NCI-H2227 (cell line): ENCODE results near the gene NUP50.
A peak's percentile ranks its signal among the peaks of the same experiment; 100 is the strongest.

Experiments
- DNase-seq: peaks from one replicate; lab custom pipeline; 2025; ENCODE audit not compliant: unreplicated experiment; lab: John Stamatoyannopoulos, UW

NUP50 gene

DNA sequence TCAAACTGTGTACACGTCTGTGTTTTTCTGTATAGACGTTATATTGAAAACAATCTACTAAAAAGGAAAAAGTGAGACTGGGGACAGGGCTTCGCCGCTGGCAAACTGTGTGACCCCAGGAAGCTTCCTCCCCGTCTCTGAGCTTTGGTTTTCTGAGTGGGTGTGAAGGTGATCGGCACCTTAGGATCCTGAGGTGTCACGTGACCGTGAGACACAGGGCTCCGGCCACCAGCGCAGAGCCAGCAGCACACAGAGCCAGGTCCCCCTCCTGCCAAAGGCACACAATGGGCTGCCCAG is 44.9 kb downstream of the NUP50 start:
- no peak for DNase-seq

DNA sequence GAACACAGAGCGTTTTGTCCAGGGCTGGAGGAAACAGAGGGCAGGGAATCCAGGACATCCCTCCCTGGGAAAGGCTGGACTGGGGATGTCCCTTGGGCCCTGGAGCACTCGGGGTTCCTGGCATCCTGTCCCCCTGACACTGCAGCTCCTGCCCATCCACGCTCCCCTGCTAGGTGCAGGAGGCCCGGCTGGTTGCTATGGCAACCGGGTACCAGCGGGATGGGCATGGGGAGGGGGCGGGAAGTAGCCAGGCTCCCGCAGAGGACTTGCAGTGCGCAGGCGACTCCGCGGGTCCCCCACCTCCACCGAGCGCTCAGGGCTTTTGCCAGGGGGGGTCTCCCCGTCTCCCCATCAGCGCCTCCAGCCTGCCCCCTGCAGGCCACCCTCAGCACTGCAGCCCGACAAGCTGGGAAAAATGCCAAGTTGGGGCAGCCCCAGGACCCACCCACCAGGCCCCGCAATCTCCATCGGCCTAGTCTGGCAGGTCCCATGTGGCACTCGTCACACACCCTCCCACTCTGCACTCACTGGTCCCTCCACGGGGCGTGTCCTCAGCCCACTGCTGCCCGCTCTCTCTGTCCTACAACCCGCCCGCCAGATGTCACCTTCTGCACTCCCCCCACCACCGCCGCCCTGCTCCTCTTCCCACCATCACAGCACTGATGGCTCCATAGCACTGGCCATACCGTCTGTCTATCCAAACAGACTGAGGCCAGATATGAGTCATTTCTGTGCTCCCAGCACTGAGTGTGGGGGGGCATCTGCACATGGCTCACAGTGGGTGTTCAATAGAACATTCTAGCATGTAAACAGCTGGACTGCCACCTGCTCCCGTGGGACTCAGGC is 45.5 kb downstream of the NUP50 start:
- peak; percentile 76 for DNase-seq

DNA sequence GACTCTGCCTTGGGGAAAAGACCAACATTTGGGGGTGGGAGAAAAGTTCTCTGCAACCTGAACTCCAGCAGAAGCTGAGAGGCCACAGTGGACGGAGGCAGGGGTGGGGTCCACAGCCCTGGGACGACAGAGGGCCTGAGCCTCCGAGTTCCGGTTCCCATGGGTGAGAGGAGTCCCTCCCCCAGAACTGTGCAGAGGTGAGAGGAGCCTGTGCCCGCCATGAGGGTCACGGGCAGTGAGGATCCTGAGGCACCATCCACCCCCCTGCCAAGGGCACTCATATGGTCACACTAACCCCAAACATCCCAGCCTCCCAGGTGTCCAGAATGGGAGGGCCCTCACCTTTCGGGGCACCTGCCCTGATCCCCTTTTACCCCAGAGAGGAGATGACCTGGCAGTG is 46.4 kb downstream of the NUP50 start:
- DNase-seq: no peak

- DNase-seq: no peak
Observed at GRCh38 chr22:45210577-45210976, 46.9 kb downstream of the NUP50 start.

- no peak for DNase-seq
Observed at GRCh38 chr22:45210991-45211390, 47.3 kb downstream of the NUP50 start.

- DNase-seq: no peak
Observed at GRCh38 chr22:45211435-45211834, 47.7 kb downstream of the NUP50 start.

GRCh38 chr22:45211848-45212247 is 48.1 kb downstream of the NUP50 start:
- no peak for DNase-seq

GRCh38 chr22:45212306-45212709 is 48.6 kb downstream of the NUP50 start:
- peak; percentile 41 for DNase-seq

GRCh38 chr22:45212992-45213751 is 49.4 kb downstream of the NUP50 start:
- DNase-seq: no peak

DNA sequence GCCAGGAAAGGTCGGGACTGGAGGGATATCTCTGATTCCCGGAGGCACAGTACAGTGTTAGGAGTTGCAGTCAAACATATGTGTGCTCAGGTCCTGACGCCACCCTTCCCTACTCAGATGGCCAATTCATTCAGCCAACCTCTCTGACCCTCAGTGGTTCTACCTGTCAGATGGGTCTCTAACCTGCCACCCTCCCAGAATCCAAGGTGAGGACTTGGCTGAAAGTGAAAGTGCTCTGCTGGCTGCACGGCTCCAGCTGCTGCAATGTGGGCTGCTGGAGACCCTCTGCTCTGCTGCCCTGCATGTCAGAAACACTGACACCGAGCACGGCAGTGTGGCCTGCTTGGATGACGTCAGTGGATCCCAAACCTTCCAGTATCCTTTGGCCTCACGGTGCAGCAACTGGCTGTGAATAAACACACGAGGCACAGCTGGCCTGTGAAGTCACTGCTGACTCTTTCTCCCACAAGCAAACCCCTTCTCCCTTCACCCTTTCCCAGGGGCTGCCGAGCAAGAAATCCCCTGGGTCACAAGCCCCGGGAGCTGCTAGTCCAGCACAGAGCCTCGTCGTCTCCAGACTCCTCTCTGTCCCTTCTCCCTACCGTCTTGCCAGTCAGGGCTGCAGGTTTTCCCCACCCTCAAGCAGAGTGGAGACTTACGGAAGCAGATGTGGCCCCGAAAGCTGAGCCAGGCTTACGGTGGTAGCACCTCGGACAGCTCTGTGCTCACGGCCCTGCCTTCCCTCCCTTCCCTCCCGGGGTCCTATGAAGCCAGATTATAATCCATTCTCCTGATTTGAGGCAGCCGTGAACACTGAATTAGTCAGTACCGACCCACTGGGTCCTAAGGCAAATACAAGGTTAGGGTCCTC is 52.6 kb downstream of the NUP50 start:
- DNase-seq: no peak

- DNase-seq: no peak
Observed at GRCh38 chr22:45217345-45217744, 53.6 kb downstream of the NUP50 start.

DNA sequence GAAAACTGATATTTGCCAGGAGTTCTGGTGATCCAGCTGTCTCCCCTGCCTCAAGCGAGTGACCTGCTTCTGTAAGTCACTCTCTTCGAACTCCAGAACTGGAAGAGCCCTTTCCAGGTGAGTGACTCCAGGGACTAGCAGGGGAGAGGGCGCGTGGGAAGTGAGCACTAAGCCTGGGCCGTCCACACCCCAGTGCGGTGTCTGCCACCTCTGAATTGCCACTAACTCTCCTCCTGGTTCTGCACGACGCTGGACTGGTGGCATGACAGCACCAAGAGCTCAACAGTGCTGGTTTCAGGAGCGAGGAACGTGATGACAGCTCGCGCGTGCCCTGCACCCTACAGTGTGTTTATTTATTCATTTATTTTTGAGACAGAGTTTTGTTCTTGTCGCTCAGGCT is 54.1 kb downstream of the NUP50 start:
- DNase-seq: no peak

GRCh38 chr22:45218976-45219375 is 55.3 kb downstream of the NUP50 start:
- DNase-seq: no peak

DNA sequence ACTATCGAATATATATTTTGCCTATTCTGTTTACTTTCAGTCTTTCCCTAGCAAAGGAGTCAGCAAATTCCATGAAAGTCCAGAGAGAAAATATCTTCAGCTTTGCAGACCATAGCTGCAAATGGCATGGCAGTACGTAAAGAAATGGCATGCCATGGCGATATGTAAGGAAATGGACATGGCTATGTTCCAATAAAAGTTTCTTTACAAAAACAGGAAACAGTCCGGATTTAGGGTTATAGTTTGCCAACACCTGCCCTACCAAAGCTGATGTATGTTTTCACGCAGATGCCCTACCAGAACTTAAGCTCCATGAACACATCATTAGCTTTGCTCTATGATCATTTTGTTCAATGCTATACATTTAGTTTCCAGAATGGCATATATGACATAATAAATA is 57.5 kb downstream of the NUP50 start:
- no peak for DNase-seq

- no peak for DNase-seq
Observed at GRCh38 chr22:45223304-45224117, 59.8 kb downstream of the NUP50 start.

GRCh38 chr22:45224331-45224730 is 60.6 kb downstream of the NUP50 start:
- DNase-seq: no peak

- DNase-seq: no peak
Observed at GRCh38 chr22:45224988-45225731, 61.4 kb downstream of the NUP50 start.

- no peak for DNase-seq
Observed at GRCh38 chr22:45225732-45226502, 62.2 kb downstream of the NUP50 start.

- DNase-seq: no peak
Observed at GRCh38 chr22:45226503-45227186, 62.9 kb downstream of the NUP50 start.
